Ovary (tissue), 3 donors: ENCODE data around the gene TMEM255A.

Experiments used
- EP300 ChIP-seq: sonication (generic); formaldehyde crosslinking; IDR thresholded peaks from one replicate; pipeline ENCODE4 v1.6.1; 2017; ENCODE audit warnings: antibody characterized with exemption
- POLR2A ChIP-seq: fragments of 450-650 bp; IDR thresholded peaks from one replicate; pipeline ENCODE4 v1.6.1; 2017; ENCODE audit warnings: antibody characterized with exemption, mild to moderate bottlenecking, moderate library complexity
- TF ChIP-seq, protein P1 (sequence below), 3 donors: fragments of 450-650 bp in 2 of 3; fragments of 200-600 bp in 1 of 3; IDR thresholded peaks; one replicate each; pipeline versions ENCODE4 v1.5.1 to v1.8.0; 2016 to 2022; ENCODE audit warnings: antibody characterized with exemption in 3 of 3, mild to moderate bottlenecking in 1 of 3
- donor health status: DM: no; HTN: no; CAD: no.

DNA sequence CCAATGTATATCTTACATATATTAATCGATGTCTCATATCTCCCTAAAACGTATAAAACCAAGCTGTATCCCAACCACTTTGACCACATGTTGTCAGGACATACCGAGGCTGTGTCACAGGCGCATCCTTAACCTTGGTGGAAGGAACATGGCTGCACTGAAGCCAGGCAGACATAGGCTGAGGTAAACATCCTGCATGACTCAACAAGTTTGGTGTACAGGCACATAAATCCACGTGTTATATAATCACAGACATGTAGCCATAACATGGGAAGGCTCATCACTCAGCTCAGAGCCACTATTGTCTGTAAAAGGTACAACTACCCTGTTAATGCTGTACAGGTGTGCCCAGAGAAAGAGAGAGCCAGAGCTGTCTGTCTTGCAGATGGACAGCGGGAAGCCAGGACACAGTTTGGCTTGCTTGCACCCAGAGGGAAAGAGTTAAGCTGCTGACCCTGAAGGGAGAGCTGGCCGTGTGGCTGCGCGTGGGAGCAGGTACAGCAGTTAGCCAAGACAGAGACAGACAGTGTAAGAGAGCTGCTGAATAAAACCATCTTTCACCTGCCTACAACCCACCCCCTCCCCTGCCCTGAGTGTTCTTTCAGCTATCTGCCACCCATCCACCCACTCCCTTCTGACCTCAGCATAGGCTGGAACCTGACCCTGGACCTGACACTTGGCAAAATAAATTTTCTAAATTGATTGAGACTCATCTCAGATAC is 82.9 kb downstream of the TMEM255A start:
- TF ChIP-seq POLR2A (no peak), EP300 (no peak)
- TF ChIP-seq, protein P1, sequence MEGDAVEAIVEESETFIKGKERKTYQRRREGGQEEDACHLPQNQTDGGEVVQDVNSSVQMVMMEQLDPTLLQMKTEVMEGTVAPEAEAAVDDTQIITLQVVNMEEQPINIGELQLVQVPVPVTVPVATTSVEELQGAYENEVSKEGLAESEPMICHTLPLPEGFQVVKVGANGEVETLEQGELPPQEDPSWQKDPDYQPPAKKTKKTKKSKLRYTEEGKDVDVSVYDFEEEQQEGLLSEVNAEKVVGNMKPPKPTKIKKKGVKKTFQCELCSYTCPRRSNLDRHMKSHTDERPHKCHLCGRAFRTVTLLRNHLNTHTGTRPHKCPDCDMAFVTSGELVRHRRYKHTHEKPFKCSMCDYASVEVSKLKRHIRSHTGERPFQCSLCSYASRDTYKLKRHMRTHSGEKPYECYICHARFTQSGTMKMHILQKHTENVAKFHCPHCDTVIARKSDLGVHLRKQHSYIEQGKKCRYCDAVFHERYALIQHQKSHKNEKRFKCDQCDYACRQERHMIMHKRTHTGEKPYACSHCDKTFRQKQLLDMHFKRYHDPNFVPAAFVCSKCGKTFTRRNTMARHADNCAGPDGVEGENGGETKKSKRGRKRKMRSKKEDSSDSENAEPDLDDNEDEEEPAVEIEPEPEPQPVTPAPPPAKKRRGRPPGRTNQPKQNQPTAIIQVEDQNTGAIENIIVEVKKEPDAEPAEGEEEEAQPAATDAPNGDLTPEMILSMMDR (IDR thresholded peaks at IDR 0.05) = no peak
